Omental fat pad (tissue), 4 donors: ENCODE results near the gene NTRK3. TPM values are rescaled to one million over a fixed set of nuclear protein-coding genes. Genes with fewer than 3 reads are reported as not detected.
"Not testable (repeated sequence)": the region's sequence is repeated elsewhere in the genome, so short reads cannot be mapped to it uniquely, and the experiment has no call there.

Experiments
- ATAC-seq: fragments of 150-250 bp; one replicate; pipeline ENCODE4 v1.9.1; 2016; ENCODE audit warnings: mild to moderate bottlenecking, moderate library complexity; ENCODE audit not compliant: low FRiP score
- DNase-seq: peaks from one replicate; pipeline ENCODE4 v3.0.0-alpha.2; 2019; ENCODE audit warnings: low spot score
- total RNA-seq, 4 donors: library from RNA; depleted of rRNA; stranded (reverse); fragments of >200 nt; gene quantifications; one replicate each; pipeline ENCODE4 v1.1.0, GENCODE V29; 2016
- TF ChIP-seq, protein P1 (sequence below), 3 donors: fragments of 450-650 bp; IDR thresholded peaks; one replicate each; pipeline ENCODE4 v1.5.1; 2016 to 2017; ENCODE audit warnings: antibody characterized with exemption in 3 of 3, mild to moderate bottlenecking in 3 of 3, moderate library complexity in 2 of 3

NTRK3 gene
- total RNA-seq, 4 donors from 2014 or later: 0.75 to 5.2 (median 3.6) TPM

DNA sequence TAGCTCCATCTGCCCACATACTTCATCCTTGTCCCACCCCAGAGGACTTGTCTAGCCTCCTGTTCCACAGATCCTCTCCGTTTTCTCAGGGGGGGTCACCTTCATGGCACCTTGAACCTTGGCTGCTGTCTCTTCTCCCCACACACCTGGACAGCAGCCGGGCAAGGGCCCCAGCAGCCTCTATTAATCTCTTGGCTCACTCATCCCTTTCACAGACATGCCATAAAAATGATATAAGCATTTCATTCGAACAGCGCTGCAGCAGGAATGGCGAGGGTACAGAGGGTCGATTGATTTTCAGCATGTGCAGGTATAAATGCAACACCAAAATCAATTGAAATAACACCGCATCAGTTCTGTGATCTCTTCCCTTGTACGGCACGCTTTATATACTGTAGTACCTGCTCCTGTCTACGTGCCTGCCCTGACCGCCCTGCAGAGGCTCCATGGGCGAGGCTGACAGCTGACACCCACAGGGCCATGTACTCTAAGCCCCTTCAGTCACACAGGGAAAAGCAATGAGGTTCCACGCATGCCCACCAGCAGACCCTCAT, 209.9 kb downstream of the NTRK3 start:
- ATAC-seq (no peak), DNase-seq (no peak)
- TF ChIP-seq, protein P1, sequence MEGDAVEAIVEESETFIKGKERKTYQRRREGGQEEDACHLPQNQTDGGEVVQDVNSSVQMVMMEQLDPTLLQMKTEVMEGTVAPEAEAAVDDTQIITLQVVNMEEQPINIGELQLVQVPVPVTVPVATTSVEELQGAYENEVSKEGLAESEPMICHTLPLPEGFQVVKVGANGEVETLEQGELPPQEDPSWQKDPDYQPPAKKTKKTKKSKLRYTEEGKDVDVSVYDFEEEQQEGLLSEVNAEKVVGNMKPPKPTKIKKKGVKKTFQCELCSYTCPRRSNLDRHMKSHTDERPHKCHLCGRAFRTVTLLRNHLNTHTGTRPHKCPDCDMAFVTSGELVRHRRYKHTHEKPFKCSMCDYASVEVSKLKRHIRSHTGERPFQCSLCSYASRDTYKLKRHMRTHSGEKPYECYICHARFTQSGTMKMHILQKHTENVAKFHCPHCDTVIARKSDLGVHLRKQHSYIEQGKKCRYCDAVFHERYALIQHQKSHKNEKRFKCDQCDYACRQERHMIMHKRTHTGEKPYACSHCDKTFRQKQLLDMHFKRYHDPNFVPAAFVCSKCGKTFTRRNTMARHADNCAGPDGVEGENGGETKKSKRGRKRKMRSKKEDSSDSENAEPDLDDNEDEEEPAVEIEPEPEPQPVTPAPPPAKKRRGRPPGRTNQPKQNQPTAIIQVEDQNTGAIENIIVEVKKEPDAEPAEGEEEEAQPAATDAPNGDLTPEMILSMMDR (IDR thresholded peaks at IDR 0.05): no peak

DNA sequence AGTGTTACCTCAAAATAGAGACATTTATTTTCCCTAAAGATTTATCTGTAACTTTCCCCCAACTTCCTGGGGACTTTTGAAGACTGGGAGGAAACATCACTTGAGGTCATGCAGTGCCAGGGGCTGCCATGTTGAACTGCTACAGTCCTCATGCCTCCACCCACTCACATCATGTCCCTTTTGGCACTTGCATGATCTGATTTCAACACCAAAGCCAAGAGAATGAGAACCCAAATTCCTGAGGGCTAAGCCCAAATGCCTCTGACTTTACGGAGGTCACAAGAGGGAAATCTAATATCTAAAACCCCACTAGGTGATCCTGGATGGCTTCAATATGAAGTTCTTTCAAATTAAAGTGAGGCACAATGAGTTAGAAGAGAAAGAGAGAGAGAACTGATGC, 213.1 kb downstream of the NTRK3 start:
- ATAC-seq: no peak
- no peak for DNase-seq
- TF ChIP-seq, protein P1 (IDR thresholded peaks at IDR 0.05): no peak

- DNase-seq (no peak), ATAC-seq (no peak)
- TF ChIP-seq, protein P1 (IDR thresholded peaks at IDR 0.05): no peak
Observed at GRCh38 chr15:88042047-88042446, 214.5 kb downstream of the NTRK3 start.

DNA sequence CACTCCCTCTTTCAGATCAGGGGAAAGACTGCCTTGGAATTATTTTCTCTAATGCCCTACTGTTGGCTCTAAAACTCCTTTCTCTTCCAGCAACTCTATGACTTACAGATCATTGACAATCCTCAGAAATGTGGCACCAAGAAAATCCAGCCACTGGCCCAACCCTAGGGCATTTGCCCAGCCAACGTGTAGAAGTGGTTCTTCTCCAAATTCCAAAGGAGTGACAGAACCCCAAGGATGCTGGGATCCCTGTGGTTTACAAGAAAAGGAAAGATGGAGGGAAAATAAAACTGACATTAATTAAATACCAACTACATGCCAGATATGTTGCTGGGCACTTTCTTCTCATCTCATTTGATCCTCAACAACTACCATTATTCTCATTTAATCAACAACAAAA, 216.0 kb downstream of the NTRK3 start:
- TF ChIP-seq, protein P1 (IDR thresholded peaks at IDR 0.05): no peak
- no peak for ATAC-seq

DNA sequence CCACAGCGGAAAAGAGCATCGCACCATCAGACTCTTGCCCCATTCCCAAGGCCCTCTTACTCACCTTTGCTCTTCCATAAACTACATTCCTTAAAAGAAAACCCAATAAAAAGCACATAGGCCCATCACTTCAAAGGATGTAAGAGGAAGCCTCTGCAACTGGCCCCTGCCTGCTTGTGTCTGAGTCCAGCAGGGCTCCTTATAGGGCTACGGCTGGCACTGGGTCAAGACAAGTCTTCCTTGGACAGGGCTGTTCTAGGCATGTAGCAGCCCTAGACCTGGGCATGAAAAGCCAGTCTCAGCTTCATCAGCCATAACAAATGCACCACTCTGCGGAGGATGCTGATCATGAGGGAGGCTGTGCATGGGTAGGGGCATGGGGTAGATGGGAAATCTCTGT, 218.3 kb downstream of the NTRK3 start:
- ATAC-seq (no peak), DNase-seq (no peak)
- TF ChIP-seq, protein P1 (IDR thresholded peaks at IDR 0.05): no peak

More for the DNA sequence above, 216.0 kb downstream of the NTRK3 start:
- DNase-seq: no peak

GRCh38 chr15:88036154-88036839, 220.2 kb downstream of the NTRK3 start:
- TF ChIP-seq, protein P1 (IDR thresholded peaks at IDR 0.05): no peak
- ATAC-seq: no peak
- no peak for DNase-seq

DNA sequence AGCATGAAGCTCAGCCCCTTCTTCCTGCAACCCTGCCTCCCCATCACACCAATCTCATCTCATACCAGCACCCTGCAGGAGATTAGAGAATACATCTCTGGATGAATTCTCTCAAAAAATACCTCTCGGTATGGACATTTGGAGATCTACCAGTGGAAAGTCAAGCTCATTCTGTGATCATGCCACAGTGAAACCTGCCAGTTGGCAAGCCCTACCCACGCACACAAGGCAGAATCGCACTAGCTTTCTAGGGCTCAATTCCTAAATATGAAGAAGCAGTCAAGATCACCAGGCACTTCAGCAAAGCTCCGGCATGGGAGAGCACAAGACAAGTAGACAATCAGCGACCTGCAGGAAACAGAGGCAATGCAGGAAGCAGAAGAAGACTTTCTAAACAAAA, 221.2 kb downstream of the NTRK3 start:
- TF ChIP-seq, protein P1 (IDR thresholded peaks at IDR 0.05): no peak
- DNase-seq (no peak), ATAC-seq (no peak)

DNA sequence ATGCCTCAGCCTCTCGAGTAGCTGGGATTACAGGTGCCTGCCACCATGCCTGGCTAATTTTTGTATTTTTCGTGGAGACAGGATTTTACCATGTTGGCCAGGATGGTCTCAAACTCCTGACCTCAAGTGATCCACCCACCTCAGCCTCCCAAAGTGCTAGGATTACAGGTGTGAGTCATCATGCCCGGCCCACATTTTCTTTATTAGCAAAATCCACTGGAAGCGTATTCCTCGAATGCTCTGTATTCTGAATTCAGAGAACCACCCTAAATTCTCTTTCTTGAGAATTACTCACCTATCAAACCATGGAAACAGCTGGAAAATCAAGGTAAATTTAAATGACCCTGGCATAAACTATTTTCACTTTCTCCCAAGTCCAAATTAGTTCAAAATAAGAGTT, 223.1 kb downstream of the NTRK3 start:
- not testable (repeated sequence) for ATAC-seq, DNase-seq
